B cell (primary cell): ENCODE measurements around the gene DGUOK. TPM values are rescaled to one million over a fixed set of nuclear protein-coding genes. Genes with fewer than 3 reads are reported as not detected.

Experiments
- ATAC-seq: fragments of 200-7000 bp; cut with Tn5 transposase; one replicate; pipeline ENCODE4 v1.10.0; 2021; ENCODE audit warnings: low read depth, mild to moderate bottlenecking, moderate number of reproducible peaks, moderate library complexity
- CTCF ChIA-PET: fragments of 350-600 bp; sonication (Branson Sonifier 250); formaldehyde crosslinking; loops from one replicate; lab custom pipeline; 2021; ENCODE audit warnings: antibody characterized with exemption, inconsistent platforms; lab: Charles Lee
- POLR2A ChIA-PET: fragments of 350-600 bp; sonication (Branson Sonifier 250); formaldehyde crosslinking; loops from one replicate; lab custom pipeline; 2021; ENCODE audit warnings: antibody characterized with exemption; lab: Charles Lee
- DNase-seq: peaks from one replicate; pipeline ENCODE4 v3.0.0; 2013
- H2AFZ ChIP-seq: 2 replicates; pipeline ENCODE4 v1.6.1; 2012; ENCODE audit warnings: mild to moderate bottlenecking, low read depth, low read length; ENCODE audit not compliant: insufficient read depth, poor library complexity, severe bottlenecking
- H3K27ac ChIP-seq, 2 donors: 1 replicate in 1 of 2; 2 replicates in 1 of 2; pipeline ENCODE4 v1.5.1; 2012 to 2013; ENCODE audit warnings: low read length in 2 of 2, mild to moderate bottlenecking in 2 of 2, moderate library complexity in 1 of 2
- H3K27me3 ChIP-seq, 4 experiments: fragments of 200-600 bp in 1 of 4; sonication (generic) in 1 of 4; replicated peaks in 1 of 4; 1 replicate in 2 of 4; 2 replicates in 2 of 4; pipeline versions ENCODE4 v1.6.1 to v1.7.0; 2013 to 2016; ENCODE audit warnings: low read length in 3 of 4, mild to moderate bottlenecking in 2 of 4, mixed read lengths in 1 of 4, moderate library complexity in 1 of 4; ENCODE audit not compliant: insufficient read depth in 4 of 4, control insufficient read depth in 3 of 4; ENCODE audit errors: control extremely low read depth in 1 of 4
- H3K36me3 ChIP-seq, 2 experiments: replicated peaks in 1 of 2; 1 replicate in 1 of 2; 2 replicates in 1 of 2; pipeline versions ENCODE4 v1.6.1 to v1.7.1; 2013; ENCODE audit warnings: low read length in 1 of 2; ENCODE audit not compliant: insufficient read depth in 2 of 2, control insufficient read depth in 1 of 2; ENCODE audit errors: control extremely low read depth in 1 of 2, extremely low read depth in 1 of 2
- H3K4me1 ChIP-seq, 2 donors: fragments of 200-600 bp in 1 of 2; sonication (generic) in 1 of 2; 1 replicate in 1 of 2; 2 replicates in 1 of 2; pipeline versions ENCODE4 v1.5.1 to v1.6.1; 2013 to 2017; ENCODE audit warnings: low read length in 2 of 2; ENCODE audit not compliant: control insufficient read depth in 2 of 2, insufficient read depth in 2 of 2
- H3K4me2 ChIP-seq: replicated peaks from 2 replicates; pipeline ENCODE3; 2012; ENCODE audit warnings: mild to moderate bottlenecking, low read depth, low read length; ENCODE audit not compliant: poor library complexity, severe bottlenecking
- H3K4me3 ChIP-seq, 5 experiments: fragments of 200-600 bp in 1 of 5; sonication (generic) in 1 of 5; 1 replicate in 3 of 5; 2 replicates in 2 of 5; pipeline versions ENCODE4 v1.5.1 to v1.7.0; 2011 to 2016; ENCODE audit warnings: low read length in 4 of 5, mild to moderate bottlenecking in 4 of 5, low read depth in 2 of 5, control low read depth in 1 of 5, moderate library complexity in 1 of 5; ENCODE audit not compliant: insufficient read depth in 1 of 5; ENCODE audit errors: control extremely low read depth in 1 of 5, extremely low read depth in 1 of 5
- H3K79me2 ChIP-seq: fragments of 200-600 bp; sonication (generic); one replicate; pipeline ENCODE4 v1.6.0; 2016; ENCODE audit warnings: low read length; ENCODE audit not compliant: control insufficient read depth, insufficient read depth
- H3K9ac ChIP-seq: fragments of 200-600 bp; sonication (generic); 2 replicates; pipeline ENCODE4 v1.6.1; 2017; ENCODE audit warnings: mild to moderate bottlenecking, low read length, moderate library complexity
- H3K9me3 ChIP-seq, 3 donors: one replicate each; pipeline versions ENCODE4 v1.6.1 to v1.7.1; 2013; ENCODE audit warnings: low read length in 2 of 3; ENCODE audit not compliant: control insufficient read depth in 2 of 3, insufficient read depth in 1 of 3; ENCODE audit errors: control extremely low read depth in 1 of 3
- H4K20me1 ChIP-seq: 2 replicates; pipeline ENCODE4 v1.6.0; 2012; ENCODE audit warnings: mild to moderate bottlenecking, low read length; ENCODE audit not compliant: insufficient read depth, control insufficient read depth, poor library complexity, severe bottlenecking
- H3K27ac Mint-ChIP-seq: one replicate; pipeline ENCODE4 v1.8.0; 2021; ENCODE audit warnings: mixed read lengths
- H3K27me3 Mint-ChIP-seq: one replicate; pipeline ENCODE4 v1.8.0; 2021; ENCODE audit warnings: mixed read lengths
- H3K4me1 Mint-ChIP-seq: one replicate; pipeline ENCODE4 v1.8.0; 2021; ENCODE audit warnings: mixed read lengths
- H3K4me3 Mint-ChIP-seq: one replicate; pipeline ENCODE4 v1.8.0; 2021; ENCODE audit warnings: mixed read lengths
- H3K9me3 Mint-ChIP-seq: one replicate; pipeline ENCODE4 v1.8.0; 2022; ENCODE audit warnings: mixed read lengths; ENCODE audit not compliant: insufficient read depth
- CTCF ChIP-seq: fragments of 200-600 bp; IDR thresholded peaks from one replicate; pipeline ENCODE4 v1.8.0; 2022; ENCODE audit warnings: antibody characterized with exemption, mild to moderate bottlenecking
- EZH2 ChIP-seq: IDR thresholded peaks from 2 replicates; pipeline ENCODE4 v1.6.1; 2012; ENCODE audit warnings: borderline replicate concordance, low read depth, mild to moderate bottlenecking, moderate library complexity, low read length; ENCODE audit not compliant: insufficient read depth, poor library complexity, severe bottlenecking
- WGBS: methylation state at CpG from one replicate; pipeline ENCODE4 v1.1.5; 2013; ENCODE audit warnings: missing lambda C conversion rate; ENCODE audit not compliant: insufficient coverage; 5-methylcytosine and 5-hydroxymethylcytosine counted together
- intact Hi-C: fragments of 100-400 bp; cut with micrococcal nuclease; formaldehyde crosslinking; loops from one replicate; pipeline ENCODE4 v1.10.0; 2022
- polyA plus RNA-seq: library from polyadenylated mRNA; depleted of rRNA; stranded (reverse); fragments of >200 nt; gene quantifications from 2 replicates; pipeline ENCODE4 v1.2.3, GENCODE V29; 2012
- total RNA-seq, 2 donors: library from RNA; stranded (reverse); fragments of 120-200 nt in 1 of 2; gene quantifications; 1 replicate in 1 of 2; 2 replicates in 1 of 2; pipeline versions ENCODE4 v1.2.3 to v1.2.4, GENCODE V29; 2013 to 2022

DGUOK gene
- total and polyA plus RNA-seq, 2 donors (not counting 1 experiment from before 2014, with no cell fraction given): 61.7 to 81.5 TPM

- Histone ChIP-seq H3K27me3 (no peaks in the 10 kb centered on the region), H3K27ac (peak overlapping the region in 1 of 2 donors; percentile 69), H3K36me3 (peaks cover 0 to 17% of the 10 kb centered on the region in 2 experiments), H3K4me1 (peaks cover 15 to 29% of the 10 kb centered on the region in 2 donors), H3K9ac (peak overlapping the region; percentile 59), H3K4me2 (peak overlapping the region; percentile 85), H3K4me3 (peak overlapping the region in 4 of 5 experiments; percentile 31 to 60 (median 52)), H3K79me2 (peaks cover 88% of the 10 kb centered on the region), H2AFZ (peak overlapping the region; percentile 55), H3K9me3 (no peaks in the 10 kb centered on the region), H4K20me1 (peaks cover 94% of the 10 kb centered on the region)
- H3K9me3 Mint-ChIP-seq: no peaks in the 10 kb centered on the region
- H3K4me3 Mint-ChIP-seq: peak overlapping the region; percentile 87
- H3K27ac Mint-ChIP-seq: peak overlapping the region; percentile 70
- CTCF ChIA-PET: interaction anchor here (0.8 to 3.2 kb wide), 12 partner anchors 15 to 333 kb away, joined by 3 to 19 read pairs (median 4); partner anchors contain the start of genes BOLA3 and STAMBP
- POLR2A ChIA-PET: interaction anchor here (0.5 to 1.0 kb wide), 4 partner anchors 11 to 104 kb away, joined by 3 read pairs; no protein-coding TSS in a partner anchor
- H3K4me1 Mint-ChIP-seq: peaks cover 70% of the 10 kb centered on the region
- peak; percentile 54 for ATAC-seq
- peak; percentile 85 for DNase-seq
- intact Hi-C loops: loop anchor here (1.0 to 2.0 kb wide), 4 partner anchors 16 to 174 kb away; partner anchors contain the start of genes DGUOK and STAMBP
- H3K27me3 Mint-ChIP-seq: no peaks in the 10 kb centered on the region
- TF ChIP-seq CTCF (peak; percentile 14), EZH2 (no peak)
- WGBS: 15% methylated on average over 18 of the region's 24 CpGs
Observed at GRCh38 chr2:74001781-74002504, 75.3 kb downstream of the DGUOK start.
